HG02840 (cell line): ENCODE results near the gene KRT1.
"Not testable (repeated sequence)": the region's sequence is repeated elsewhere in the genome, so short reads cannot be mapped to it uniquely, and the experiment has no call there.

ENCODE experiments used
- ATAC-seq: cut with Tn5 transposase; IDR thresholded peaks from one replicate; pipeline ENCODE4 v1.9.1; 2021; ENCODE audit warnings: mild to moderate bottlenecking, moderate library complexity, moderate number of reproducible peaks; ENCODE audit not compliant: unreplicated experiment, low FRiP score

Gene KRT1

DNA sequence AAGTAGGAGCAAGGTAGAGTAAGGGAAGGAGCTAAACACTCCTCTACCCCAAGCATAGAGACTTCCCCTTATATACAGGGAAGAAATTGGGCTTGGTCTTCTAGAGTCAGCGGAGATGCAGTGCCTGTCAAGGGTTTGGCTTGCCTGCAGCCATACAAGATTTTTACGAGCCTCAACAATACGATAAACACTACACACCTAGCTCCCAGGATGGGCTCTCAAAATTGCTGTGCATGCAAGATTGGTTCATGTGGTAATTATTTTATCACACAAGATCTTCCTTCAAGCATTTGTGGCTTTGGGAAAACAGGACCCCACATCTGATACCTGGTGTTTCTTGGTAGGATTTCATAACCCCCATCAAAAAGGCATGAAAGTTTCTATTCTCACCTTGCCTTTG is at the start of gene KRT1:
KRT1 (minus strand) TSS at position 45 of the 400 bp plus-strand sequence. CDS start 59 bp downstream, outside the sequence.
- no peak for ATAC-seq

DNA sequence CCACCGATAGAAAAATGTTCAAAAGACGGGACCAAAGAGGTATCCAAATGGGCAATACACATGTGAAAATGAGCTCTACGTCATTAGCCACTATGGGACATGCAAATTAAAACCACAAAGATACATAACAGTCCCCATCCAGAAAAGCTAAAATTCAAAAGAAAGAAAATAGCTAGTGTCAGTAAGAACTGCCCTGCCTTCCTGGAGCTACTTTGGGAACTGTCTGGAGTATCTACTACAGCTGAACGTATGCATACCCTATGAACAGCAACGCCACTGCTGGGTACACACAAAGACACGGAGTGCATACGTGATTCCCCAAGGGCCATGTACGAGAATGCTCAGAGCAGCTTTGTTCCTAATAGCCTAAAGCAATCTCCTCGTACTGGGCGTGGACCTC is 48.9 kb upstream of the KRT1 start:
- ATAC-seq: no peak

DNA sequence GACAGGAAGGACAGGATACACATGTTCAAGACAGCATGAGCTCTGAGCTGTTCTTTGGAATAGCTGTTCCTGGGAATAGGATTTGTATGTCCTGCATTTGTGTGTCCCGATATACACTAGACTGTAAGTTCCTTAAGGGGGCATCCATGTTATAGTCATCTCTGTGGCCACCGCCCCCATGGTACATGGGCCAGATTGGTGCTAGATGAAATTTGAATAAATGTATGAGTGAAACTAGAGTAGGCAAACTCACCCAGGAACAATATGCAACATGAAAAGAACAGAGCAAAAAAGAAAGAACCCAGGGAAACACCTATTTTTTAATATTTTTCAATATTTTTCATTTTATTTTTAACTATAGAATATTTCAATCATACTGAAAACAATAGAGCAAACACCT is 48.2 kb upstream of the KRT1 start:
- no peak for ATAC-seq

DNA sequence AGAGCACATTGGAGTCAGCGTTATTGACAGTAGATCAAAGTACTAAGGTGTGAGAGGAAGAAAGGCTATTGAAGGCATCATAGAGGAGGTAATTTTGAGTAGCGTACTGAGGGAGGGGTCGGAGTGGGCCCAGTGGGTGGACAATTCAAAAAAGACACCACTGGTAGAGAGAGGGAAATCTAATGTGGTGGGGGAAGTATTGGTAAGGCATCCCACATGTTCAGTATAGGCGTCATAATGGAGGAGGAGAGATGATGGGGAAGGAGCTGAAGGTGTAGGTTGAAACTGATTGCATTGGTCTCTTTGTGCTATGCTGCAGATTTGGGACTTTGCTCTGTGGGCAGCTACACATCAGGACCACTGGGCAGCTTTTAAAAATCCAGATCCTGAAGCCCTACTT is 46.8 kb upstream of the KRT1 start:
- ATAC-seq: no peak

DNA sequence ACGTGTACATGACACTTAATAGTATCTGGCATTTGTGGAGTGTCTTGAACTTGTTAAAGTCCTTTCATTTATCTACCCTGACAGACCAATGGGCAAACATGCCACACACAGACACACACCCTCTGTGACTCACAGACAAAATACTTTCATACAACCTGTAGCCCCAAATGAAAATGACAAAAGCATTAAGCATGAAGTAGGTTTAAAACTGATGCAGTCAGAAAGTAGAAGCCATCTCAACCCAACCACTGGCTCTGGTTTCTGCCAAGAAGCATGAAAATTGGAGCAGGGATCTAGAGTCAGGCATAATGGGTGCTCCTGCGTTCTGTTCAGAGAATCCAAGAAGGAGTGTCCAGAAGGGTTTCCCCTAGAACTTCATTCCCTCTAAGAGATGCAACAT is 46.2 kb upstream of the KRT1 start:
- ATAC-seq: no peak

DNA sequence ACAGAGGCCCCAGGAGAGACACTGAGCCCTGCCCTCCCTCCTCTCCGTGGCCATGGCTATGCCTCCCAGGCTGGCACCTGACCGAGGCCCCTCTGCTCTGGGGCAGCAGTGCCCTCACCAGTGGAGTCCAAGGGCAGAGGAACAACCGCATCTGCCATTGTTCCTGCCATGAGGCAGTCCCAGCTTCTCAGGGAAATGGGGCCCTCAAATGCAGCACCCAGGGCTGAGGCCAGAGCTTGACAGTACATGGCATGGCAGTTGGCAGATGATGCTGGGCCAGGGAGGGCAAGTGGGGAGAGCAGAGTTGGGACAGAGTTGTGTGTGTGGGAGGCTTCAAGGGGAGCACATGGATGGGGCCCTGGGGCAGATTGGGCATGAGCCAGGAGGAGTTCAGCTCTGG is 44.2 kb upstream of the KRT1 start:
- no peak for ATAC-seq

DNA sequence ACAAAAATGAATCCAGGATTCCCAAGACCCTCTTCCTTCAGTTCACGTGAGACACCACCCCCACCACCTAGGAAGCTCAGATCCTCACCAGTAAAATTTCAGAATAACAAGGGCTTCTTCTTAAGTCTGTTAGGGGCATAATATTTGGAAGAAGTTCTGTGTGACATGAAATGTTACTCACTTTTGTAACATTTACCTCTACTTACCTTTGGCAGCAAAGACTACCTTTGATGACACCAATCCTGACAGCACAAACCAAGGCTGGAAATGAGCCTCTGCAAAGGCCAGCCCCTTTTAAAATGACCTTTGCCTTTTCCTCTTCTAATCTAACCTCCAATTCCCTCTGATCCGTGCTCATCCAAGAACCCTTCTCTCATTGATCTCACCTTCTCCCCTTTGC is 42.5 kb upstream of the KRT1 start:
- ATAC-seq: no peak

DNA sequence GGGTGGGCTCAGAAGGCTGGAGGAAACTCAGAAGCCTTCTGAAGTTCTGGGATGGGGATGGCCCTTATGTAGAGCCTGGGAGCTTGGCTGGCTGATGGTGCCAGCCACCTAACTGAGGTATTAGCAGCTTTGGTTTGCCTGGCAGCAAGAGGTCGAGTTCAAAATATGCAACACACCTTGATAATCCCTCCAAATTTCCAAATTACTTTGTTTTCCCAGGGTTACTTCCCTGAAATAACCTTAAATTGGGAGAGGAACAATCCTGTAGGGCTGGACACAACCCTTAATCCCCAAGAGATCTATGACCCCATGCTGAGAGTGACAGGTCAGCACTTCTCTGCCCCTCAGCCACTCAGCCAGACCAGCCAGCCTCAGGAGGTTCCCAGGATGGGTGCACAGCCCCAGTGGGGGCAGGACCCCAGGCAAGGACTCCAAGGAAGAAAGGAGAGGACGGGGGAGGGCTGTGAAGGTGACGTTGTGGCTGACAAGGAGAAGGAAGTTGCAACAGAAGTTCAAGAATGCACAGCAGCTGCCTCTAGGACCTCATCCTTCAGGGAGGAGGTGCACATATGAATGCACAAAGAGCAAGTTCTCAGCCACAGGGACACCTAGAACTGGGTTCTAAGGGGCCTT is 41.7 kb upstream of the KRT1 start:
- no peak for ATAC-seq

DNA sequence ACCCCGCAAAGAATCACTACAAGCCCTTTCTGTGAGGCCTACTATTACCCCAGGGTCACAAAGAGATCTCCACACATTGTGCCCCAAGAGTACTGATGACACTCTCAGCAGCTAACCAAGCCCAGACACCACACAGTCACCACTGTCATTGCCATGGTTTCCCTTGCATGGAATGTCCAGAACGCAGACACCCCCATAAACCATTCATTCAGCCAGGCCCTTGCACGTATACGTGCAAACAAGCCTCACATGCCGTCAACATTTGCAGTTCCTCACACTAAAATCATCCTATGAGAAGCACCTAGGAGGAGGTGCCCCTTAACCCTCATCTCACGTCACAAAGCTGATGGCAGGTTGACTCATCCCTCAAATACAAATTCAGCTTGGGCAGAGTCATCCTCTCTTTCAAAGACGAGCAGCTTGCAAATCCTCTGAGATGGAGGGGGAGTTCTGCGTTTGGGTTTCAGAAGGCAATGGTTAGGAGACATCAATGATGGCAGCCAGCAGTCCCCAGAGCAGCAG is 40.2 kb upstream of the KRT1 start:
- ATAC-seq: no peak

DNA sequence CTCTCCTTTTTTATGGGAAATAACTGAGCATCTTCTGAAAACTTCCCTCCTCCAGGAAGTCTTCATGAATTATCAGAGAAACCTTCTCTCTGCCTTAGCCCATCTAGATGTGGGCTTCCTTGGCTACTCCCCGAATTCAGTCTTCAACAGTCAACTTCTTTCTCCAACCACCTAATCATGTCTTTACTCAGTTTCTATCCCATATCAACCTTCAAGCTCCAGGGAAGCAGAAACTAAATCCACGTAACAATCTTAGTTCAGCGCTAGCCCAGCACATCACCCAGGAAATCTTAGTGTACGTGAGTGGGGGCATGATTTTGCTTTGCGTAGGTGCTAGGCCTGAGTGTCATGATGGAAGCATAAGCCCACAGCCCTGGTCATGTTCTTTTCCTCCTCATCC is 35.9 kb upstream of the KRT1 start:
- ATAC-seq: no peak

DNA sequence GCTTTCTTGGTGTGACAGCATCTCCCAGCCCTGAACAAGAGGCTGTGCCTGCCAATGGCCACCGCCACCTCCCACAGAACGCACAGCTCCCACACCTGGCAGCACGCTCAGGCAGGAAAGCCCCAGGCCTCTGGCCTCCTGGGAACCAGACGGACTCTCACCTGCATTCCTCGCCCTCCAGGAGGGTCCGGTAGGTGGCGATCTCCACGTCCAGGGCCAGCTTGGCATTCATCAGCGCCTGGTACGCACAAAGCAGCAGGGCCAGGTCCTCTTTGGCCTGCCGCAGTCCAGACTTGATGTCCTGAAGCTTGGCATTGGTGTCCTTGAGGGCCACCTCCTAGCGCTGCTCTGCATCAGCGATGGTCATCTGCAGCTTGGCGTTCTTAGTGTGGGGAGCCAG is 35.2 kb upstream of the KRT1 start:
- no peak for ATAC-seq

DNA sequence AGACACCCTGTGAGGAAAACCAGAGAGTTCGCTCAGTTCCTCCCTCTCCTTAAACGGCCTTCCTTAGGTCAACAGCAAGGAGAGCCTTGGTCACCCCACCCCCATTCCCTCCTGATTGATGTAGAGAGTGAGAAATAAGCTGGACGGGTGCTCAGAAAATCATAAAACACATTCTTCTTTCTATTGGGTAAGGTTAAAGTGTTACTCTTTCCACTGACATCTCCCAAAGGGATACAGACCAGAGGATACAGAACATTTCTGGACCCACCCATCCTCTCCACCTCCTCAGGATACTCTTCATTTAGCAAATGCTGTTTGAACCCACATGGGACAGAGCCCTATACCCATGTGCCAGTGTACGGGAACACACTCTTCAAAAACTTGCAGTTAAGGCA is 34.7 kb upstream of the KRT1 start:
- no peak for ATAC-seq

DNA sequence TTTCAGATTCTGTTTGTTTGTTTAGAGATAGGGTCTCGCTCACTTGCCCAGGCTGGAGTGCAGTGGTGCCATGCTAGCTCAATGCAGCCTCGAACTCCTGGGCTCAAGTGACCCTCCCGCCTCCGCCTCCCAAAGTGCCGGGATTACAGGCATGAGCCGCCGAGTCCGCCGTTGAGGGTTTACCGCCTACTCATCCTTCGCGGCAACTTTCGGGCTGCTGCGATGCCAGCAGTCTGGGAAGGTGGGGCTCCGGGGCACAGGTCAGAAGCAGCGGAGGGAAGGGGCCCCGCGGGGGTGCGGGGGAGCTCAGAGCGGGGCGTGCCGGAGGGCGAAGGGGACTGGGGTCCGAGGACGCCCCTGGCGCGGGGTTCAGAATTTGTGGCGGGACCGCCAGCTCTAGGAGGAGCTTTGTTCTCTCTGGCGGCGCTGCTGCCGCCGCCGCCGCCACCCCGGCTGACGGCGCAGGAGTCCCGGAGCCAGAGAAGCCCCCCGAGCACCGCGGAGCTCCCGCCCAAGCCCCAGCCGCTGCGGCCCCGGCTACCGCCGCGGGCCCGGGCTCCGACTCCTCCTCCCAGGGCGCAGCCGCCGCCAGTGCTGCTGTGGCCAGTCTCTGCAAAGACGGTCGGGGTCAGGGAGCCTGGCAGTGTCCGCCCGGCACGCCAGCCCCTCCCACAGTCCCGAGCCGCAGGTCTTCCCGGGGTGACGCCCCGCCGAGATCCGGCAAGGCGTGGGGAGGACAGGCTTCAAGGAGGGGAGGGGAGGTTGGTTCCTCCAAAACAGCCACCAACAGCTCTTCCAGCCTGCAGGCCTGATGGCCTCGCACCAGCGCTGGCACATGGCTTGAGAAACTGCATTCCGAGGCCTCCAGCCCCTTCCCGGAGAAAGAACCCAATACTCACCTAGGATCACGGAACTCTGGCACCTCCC is 34.0 kb upstream of the KRT1 start:
- no peak for ATAC-seq

DNA sequence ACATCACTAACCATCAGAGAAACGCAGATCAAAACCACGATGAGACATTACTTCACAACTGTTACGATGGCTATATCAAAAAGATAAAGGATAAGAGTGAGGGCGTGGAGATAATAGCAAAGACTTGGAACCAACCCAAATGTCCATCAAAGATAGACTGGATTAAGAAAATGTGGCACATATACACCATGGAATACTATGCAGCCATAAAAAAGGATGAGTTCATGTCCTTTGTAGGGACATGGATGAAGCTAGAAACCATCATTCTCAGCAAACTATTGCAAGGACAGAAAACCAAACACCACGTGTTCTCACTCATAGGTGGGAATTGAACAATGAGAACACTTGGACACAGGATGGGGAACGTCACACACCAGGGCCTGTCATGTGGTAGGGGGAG is 31.9 kb upstream of the KRT1 start:
- ATAC-seq: not testable (repeated sequence)

DNA sequence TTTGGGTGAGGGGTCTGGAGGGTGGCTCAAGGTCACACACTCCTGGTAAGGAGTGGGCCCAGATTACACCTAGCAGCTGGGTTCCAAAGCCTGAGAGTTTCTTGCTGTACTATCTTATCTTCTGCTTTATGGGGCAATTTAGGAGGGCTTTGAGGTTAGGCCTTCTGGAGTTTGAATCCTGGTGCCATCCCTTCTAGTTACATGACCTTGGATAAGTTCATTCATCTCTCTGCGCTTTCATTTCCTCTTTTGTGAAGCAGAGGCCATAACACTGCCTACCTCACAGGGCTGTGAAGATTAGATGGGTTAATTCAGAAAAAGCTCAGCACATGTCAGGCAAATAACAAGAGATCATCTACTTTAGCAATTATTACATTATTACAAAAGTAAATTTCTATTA is 30.5 kb upstream of the KRT1 start:
- ATAC-seq: no peak

DNA sequence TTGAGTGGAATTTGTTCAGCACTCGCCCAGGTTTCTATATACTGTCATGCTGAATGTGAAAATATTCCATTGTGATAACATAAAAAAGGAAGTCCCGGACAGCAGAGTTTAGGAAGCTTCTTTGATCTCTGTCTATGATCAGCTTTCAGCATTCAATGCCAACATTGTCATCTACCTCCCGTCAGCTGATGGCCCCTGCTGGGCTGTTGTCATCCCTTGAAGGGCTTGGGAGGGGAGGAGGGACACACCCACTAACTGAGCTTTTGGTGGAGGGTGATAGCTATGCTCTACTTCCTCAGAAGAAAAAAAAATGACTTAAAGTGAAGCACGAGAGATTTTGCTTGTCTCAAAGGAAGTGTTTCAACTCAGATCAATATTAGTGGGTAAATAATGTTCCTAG is 27.8 kb upstream of the KRT1 start:
- no peak for ATAC-seq

DNA sequence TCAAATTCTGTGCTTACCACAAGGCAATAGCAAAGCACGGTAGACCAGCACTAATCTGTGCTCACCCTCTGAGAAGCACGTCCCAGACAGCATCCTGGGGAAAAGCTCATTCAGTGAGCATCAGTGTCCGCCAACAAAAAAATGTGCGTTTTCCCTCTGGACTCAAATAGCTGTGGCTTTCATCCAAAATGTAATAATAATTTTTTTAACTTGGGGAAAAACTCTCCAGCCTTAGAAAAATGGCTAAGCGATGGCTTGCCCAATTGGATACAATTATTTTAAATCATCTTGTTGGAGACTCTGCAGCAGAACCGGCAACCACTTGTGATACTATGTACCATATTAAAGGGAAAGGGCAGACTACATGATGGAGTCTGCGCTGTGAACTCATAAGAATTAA is 24.3 kb upstream of the KRT1 start:
- no peak for ATAC-seq

DNA sequence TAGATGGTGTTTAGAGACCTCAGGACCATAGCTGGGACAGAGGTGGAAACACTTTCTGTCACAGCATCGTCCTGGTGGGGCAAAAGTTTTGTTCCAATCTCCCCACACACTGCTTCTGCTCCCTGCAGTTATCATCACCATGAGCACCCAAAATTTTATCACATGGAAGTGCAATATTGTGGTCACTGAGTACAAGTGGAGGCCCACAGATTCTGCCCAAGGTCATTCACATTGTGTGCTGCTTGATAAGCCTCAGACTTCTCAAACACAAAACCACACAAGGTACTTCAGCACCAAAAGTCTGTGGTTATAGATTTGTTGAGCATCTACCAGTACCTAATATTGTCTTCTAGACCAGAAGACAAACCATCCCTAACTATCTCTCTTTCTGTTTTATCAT is 23.7 kb upstream of the KRT1 start:
- no peak for ATAC-seq

DNA sequence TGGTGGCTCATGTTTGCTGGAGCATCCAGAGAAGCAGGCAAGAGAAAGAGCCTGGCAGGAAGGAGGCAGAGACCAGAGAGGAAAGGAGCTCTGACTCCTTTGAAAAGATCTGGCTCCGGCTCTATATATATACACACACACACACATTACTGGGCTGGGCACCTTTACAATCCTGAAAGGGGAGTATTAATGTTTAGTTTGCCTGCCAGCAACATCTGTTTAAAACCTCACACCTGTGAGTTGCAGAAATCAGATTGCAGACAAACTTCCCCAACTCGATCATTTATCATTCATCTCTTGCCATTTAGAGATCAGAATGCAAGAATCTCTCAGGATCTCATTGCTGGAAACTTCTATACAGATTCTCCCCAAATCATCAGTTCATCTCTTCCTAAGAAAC is 23.2 kb upstream of the KRT1 start, which contains the start of gene KRT77:
KRT77 (minus strand) TSS at position 101 of the 400 bp plus-strand sequence; CDS start at position 11, 90 bp downstream.
- ATAC-seq: no peak

DNA sequence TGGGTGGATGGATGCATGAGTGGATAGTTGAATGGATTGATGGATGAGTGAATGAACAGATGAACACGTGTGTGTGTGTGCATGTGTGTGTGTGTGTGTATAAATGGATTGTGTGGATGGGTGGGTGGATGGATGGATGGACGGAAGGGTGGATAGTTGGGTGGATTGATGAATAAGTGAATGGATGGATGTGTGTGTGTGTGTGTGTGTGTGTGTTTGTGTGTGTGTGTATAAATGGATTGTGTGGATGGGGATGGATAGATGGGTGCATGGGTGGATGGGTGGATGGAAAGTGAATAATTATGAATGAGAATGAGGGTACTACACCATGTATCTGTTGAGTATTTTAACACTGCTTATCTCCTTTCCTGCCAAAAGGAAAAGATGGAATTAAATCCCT is 22.1 kb upstream of the KRT1 start:
- ATAC-seq: no peak

DNA sequence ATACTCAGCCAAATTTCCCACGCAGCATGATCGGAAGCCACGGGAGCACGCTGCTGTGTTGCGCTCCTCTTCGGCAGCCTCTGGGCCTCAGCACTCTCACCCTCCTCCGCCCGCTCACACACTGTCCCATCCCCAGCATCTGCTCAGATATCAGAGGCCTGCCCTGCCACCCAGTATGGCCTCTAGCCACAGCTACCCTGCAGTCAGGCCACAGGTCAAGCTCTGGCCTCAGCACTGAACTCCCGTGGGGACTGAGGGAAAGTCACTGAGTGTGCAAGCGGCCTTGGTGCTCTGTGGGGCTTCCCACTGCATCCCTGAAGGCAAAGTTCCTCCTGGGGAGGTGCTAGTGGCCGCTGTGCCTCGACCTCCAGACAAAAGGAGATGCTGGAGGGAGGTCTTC is 21.1 kb upstream of the KRT1 start:
- ATAC-seq: no peak

DNA sequence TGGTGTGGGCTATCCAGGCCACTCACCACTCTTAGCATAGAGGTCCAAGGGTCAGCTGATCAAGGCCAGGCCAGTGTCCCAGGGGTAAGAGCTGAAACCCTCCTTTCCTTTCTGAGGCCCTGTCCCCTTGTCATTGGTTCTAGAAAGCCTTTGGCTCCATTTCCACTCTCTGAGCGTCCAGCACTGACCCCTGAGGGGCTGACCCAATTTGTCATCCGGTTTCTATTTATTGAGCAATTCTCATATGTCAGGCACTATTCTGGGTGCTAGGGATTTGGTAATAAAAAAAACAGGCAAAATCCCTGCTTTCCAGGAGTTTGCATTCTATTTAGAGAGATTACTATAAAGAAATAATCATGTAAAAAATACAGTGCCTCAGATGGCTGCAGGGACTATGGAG is 19.8 kb upstream of the KRT1 start:
- ATAC-seq: no peak
